Prostate gland (tissue), 2 donors: Measurements from ENCODE around the gene CHMP5.

Experiments used
- CTCF ChIP-seq, 4 experiments: fragments of 200-600 bp in 2 of 4; fragments of 450-650 bp in 2 of 4; sonication (generic) in 2 of 4; IDR thresholded peaks; 1 replicate in 3 of 4; 2 replicates in 1 of 4; pipeline ENCODE4 v1.5.1; 2016 to 2019; ENCODE audit warnings: antibody characterized with exemption in 4 of 4, mild to moderate bottlenecking in 2 of 4, moderate library complexity in 2 of 4
- POLR2A ChIP-seq: fragments of 450-650 bp; IDR thresholded peaks from one replicate; pipeline ENCODE4 v1.6.1; 2016; ENCODE audit warnings: antibody characterized with exemption, mild to moderate bottlenecking
- POLR2AphosphoS5 ChIP-seq: sonication (generic); formaldehyde crosslinking; IDR thresholded peaks from one replicate; pipeline ENCODE4 v1.6.1; 2017; ENCODE audit warnings: antibody characterized with exemption

GRCh38 chr9:33264473-33265177 lies at the start of gene CHMP5, which contains the start of gene BAG1:
- TF ChIP-seq CTCF (IDR thresholded peaks at IDR 0.05) (peak; percentile 43 to 74 (median 56)), POLR2AphosphoS5 (peak; percentile 99), POLR2A (peak; percentile 96)
